Daoy (cell line): Measurements from ENCODE around the gene TYMS. TPM values are rescaled to one million over a fixed set of nuclear protein-coding genes. Genes with fewer than 3 reads are reported as not detected.

Experiments
- DNase-seq: peaks from one replicate; pipeline ENCODE4 v3.0.0-alpha.2; 2015; ENCODE audit warnings: low read depth
- total RNA-seq: library from RNA; depleted of rRNA; stranded (reverse); fragments of >200 nt; shearing (Covaris generic); gene quantifications from 2 replicates; pipeline ENCODE4 v1.2.3, GENCODE V29; 2014; rRNA removed

Gene TYMS
- total RNA-seq, 1 experiment from 2014 or later, result 20.9 TPM

DNA sequence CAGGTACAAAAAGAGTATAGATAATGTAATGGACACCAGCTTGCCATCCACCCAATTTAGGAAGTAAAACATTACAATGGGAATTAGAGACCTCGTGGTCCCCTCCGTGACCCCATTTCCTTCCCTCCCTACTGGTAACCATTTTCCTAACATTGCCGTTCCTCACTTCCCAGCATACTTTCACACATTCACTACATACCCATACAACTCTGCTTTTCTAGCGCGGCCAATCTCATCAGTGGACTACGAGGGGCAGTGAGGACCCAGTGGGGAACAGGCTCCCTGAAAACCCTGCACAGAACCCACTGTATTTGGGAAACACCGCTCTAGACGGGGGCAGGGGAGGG lies 53.8 kb downstream of the TYMS start:
- DNase-seq, result no peak

DNA sequence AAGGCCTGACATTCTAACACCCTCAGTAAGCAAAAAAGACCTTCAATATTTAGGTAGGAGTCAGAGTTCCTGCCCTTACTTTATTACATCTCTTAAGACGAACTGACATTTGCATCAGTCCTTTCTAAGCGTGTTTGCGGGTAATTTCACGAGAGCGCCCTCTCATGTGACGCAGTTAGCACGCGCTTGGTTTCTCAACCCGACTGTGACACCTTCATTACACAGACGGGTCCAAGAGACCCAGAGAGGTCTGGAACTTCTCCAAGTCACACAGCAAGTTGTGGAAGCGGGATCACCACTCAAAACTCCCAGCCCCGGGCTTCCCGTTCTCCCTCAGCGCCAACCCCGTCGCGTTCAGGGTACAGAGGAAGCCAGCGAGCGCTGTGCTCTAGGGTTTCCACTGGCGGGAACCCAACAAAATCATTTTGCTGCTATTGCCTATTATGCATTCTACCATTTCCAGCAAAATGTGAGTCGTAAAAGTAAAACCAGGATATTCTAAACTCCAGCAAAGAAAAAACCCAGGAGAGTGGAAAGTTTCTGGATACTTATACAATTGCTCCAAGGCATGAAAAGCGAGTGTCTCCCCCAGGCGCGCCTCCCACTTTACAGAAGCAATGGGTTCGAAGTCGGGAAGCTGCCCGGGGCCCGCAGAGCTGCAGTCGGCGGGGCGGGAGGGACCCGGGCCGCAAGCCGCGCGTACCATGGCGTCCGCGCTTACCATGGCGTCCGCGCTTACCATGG lies 54.4 kb downstream of the TYMS start:
- DNase-seq, result peak; percentile 55

DNA sequence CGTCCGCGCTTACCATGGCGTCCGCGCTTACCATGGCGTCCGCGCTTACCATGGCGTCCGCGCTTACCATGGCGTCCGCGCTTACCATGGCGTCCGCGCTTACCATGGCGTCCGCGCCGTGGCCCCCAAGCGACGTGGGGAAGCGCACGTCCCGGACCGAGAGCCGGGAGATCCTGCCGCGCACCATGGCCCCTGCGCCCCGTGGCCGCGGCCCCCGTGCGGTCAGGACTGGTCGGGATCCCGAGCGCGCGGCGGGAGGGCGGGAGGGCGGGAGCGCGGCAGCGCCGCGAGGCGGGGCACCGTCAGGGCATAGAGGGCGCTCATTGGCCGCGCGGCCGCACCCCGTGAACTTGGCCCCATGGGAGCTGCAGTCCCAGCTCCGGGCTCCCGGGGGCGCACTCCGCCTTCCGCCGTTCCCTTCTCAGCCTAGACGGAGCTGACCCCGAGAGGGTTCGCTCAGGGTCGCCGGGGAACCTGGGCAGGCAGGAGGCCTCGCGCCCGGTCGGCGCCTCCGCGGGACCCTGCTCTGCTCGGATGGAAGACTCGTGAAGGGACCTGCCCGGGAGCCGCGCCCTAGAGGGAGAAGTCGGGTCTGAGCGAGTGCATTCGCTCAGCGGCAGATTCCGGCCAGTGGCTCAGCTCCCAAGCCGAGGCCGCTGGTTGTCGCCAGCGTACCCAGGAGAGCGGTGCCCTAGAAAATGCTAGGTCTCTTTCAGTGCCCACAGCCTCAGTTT lies 55.1 kb downstream of the TYMS start, which contains the start of gene ENOSF1:
TSS of gene ENOSF1 (minus strand) at position 230 of the 734 bp plus-strand sequence. CDS start at position 187, 43 bp downstream.
- peak; percentile 61 for DNase-seq

DNA sequence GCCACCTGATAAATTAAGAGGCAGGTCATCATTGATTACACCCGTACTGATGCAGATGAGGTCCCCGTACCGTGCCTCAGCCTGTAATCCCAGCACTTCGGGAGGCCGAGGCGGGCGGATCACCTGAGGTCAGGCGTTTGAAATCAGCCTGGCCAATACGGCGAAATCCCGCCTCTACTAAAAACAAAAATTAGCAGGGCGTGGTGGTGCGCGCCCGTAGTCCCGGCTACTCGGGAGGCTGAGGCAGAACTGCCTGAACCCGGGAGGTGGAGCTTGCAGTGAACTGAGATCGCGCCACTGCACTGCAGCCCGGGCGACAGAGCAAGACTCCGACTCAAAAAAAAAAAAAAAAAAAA lies 55.7 kb downstream of the TYMS start:
- no peak for DNase-seq

DNA sequence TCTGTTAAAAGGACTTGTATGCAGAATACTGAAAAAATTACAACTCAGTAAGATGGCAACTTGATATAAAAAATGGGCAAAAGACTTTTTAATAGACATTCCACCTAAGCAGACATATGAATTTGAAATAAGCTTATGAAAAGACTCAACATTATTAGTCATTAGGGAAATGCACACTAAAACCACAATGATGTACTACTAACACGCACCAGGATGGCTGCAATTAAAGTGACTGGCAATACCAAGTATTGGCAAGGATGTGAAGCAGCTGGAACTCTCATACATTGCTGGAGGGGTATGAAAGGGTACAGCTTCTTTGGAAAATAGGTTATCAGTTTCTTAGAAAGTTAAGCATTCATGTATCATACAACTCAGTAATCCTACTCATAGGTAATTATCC lies 58.2 kb downstream of the TYMS start:
- DNase-seq, result peak; percentile 50

DNA sequence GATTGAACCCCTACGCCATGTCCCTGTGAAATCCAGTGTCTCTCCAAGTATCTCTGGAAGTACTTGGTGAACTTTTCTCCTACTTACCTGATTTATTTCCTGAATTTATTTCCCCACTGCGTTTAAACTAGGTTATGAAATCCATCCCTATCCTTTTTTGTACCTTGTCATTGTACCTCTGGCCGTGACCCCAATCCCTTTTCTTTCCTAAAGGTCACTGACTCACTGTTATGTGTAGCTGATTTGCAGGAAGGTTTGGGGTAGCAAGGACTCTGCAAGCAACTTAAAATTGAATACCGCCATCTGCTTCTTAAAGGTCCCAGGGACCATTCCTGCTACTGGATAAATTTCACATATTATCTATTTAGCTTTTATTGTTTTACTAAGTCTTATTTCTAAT lies 59.5 kb downstream of the TYMS start:
- DNase-seq, result no peak

Other genes starting within 250 kb of the TYMS start
- gene COLEC12, start 157.0 kb upstream of the TYMS start, total RNA-seq, result 1.7 and 2.6 TPM in 2 replicates
- not detected in 2 replicates for gene CETN1, start 77.3 kb upstream of the TYMS start, total RNA-seq
- gene CLUL1, start 60.7 kb upstream of the TYMS start, total RNA-seq, result not detected in 2 replicates
- 13.4 and 15.3 TPM in 2 replicates for gene ENOSF1, start 55.0 kb downstream of the TYMS start, total RNA-seq
- gene YES1, start 154.6 kb downstream of the TYMS start, total RNA-seq, result 43.8 and 48.8 TPM in 2 replicates
- gene ADCYAP1, start 247.2 kb downstream of the TYMS start, total RNA-seq, result 2.7 and 9.9 TPM in 2 replicates